Brain microvascular endothelial cell (primary cell): ENCODE results near the gene DTHD1.

Experiments
- DNase-seq: peaks from one replicate; pipeline ENCODE4 v3.0.0-alpha.2; 2020
- H3K27ac ChIP-seq: fragments of 250-450 bp; sonication (Bioruptor Pico); 2 replicates; pipeline ENCODE4 v1.5.1; 2020; ENCODE audit warnings: mild to moderate bottlenecking, moderate library complexity
- H3K27me3 ChIP-seq: fragments of 250-450 bp; sonication (Bioruptor Pico); replicated peaks from 2 replicates; pipeline ENCODE4 v1.5.1; 2020; ENCODE audit warnings: mild to moderate bottlenecking
- H3K36me3 ChIP-seq: fragments of 250-450 bp; sonication (Bioruptor Pico); replicated peaks from 2 replicates; pipeline ENCODE4 v1.5.1; 2020; ENCODE audit warnings: mild to moderate bottlenecking
- H3K4me3 ChIP-seq: 2 replicates; pipeline ENCODE4 v1.5.1; 2011; ENCODE audit warnings: low read depth, mild to moderate bottlenecking, control low read depth, low read length, moderate library complexity
- in situ Hi-C: cut with HindIII; loops from 2 replicates; pipeline ENCODE4 v1.10.0; 2017; ENCODE audit warnings: low sequenced_read_pairs, low pct_ligation_motif_present
- TF ChIP-seq, protein P1 (sequence below): IDR thresholded peaks from 2 replicates; pipeline ENCODE4 v1.5.1; 2011; ENCODE audit warnings: low read depth, mild to moderate bottlenecking, moderate library complexity, low read length, control low read depth, inconsistent platforms; ENCODE audit errors: missing control alignments

DTHD1 gene

DNA sequence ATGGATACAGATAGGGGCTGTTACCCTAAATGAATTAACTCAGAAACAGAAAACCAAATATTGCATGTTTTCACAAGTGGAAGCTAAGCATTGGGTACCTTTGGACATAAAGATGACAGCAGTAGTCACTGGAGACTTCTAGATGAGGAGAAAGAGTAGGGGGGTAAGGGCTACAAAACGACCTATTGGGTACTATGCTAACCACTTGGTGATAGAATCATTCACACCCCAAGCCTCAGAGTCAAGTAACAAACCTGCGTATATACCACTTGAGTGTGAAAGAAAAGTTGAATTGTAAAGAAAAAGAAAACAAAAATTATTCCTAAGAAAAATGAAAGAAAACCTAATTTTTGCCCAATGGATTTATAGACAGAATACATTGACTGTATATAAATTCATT lies 29.4 kb upstream of the DTHD1 start:
- Histone ChIP-seq H3K4me3 (no peak overlapping the region), H3K27ac (no peak overlapping the region), H3K27me3 (no peaks in the 10 kb centered on the region), H3K36me3 (no peaks in the 10 kb centered on the region)
- TF ChIP-seq, protein P1, sequence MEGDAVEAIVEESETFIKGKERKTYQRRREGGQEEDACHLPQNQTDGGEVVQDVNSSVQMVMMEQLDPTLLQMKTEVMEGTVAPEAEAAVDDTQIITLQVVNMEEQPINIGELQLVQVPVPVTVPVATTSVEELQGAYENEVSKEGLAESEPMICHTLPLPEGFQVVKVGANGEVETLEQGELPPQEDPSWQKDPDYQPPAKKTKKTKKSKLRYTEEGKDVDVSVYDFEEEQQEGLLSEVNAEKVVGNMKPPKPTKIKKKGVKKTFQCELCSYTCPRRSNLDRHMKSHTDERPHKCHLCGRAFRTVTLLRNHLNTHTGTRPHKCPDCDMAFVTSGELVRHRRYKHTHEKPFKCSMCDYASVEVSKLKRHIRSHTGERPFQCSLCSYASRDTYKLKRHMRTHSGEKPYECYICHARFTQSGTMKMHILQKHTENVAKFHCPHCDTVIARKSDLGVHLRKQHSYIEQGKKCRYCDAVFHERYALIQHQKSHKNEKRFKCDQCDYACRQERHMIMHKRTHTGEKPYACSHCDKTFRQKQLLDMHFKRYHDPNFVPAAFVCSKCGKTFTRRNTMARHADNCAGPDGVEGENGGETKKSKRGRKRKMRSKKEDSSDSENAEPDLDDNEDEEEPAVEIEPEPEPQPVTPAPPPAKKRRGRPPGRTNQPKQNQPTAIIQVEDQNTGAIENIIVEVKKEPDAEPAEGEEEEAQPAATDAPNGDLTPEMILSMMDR: no peak
- DNase-seq: no peak
- in situ Hi-C loops: no loop called here

DNA sequence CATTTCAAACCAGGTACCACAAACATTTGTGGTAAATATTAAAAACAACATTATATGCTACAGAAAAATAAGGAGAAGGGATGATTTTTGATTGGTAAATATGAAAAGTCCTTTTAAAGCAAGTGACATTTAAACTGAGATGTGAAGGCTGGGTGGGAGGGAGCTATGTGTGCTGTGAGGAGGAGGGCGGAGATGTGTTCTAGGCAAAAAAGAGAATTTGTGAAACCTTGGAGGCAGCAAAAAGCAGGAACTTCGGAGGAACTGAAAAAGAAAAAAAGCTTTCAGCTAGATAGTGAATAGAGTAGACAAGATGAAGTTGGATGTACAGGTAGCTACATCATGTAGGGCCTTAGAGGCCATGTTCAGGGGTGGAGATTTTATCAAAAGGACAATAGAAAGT lies 27.0 kb upstream of the DTHD1 start:
- Histone ChIP-seq H3K27me3 (no peaks in the 10 kb centered on the region), H3K27ac (no peak overlapping the region), H3K36me3 (no peaks in the 10 kb centered on the region), H3K4me3 (no peak overlapping the region)
- in situ Hi-C loops: no loop called here
- TF ChIP-seq, protein P1: no peak
- DNase-seq: no peak

- Histone ChIP-seq H3K27ac (no peak overlapping the region), H3K4me3 (no peak overlapping the region), H3K27me3 (no peaks in the 10 kb centered on the region), H3K36me3 (no peaks in the 10 kb centered on the region)
- TF ChIP-seq, protein P1: no peak
- in situ Hi-C loops: no loop called here
- DNase-seq: no peak
Measured at GRCh38 chr4:36255577-36255976, 25.8 kb upstream of the DTHD1 start.

DNA sequence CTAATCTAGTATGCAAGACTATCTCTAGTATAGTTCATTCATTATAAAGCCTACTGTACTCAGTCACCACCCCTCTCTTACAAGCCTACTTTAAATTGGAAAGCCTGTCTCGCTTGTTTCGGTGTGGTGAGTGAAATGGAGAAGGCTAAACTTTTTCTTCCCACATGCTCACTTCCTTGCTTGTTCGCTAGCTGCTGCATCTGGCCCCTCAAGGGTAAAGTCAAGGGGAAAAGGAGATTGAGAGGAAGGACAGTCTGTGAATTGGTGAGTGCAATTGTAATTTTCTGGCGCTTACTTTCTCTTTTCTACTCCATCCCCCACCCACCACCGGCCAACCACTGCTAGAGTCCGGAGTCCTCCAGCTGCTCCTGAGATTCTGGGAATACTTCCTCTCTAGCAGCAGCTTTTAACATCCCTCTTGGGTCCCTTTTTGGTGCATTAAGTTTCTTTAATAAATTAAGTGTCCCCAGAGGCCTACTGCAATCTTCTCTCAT lies 25.0 kb upstream of the DTHD1 start:
- Histone ChIP-seq H3K27me3 (no peaks in the 10 kb centered on the region), H3K27ac (no peak overlapping the region), H3K36me3 (no peaks in the 10 kb centered on the region), H3K4me3 (no peak overlapping the region)
- in situ Hi-C loops: no loop called here
- TF ChIP-seq, protein P1: no peak
- no peak for DNase-seq

- no peak for DNase-seq
- H3K27me3 ChIP-seq: no peaks in the 10 kb centered on the region
- H3K4me3 ChIP-seq: no peak overlapping the region
- no peak overlapping the region for H3K27ac ChIP-seq
- in situ Hi-C loops: no loop called here
- TF ChIP-seq, protein P1: no peak
- no peaks in the 10 kb centered on the region for H3K36me3 ChIP-seq
Measured at GRCh38 chr4:36260731-36261130, 20.7 kb upstream of the DTHD1 start.

GRCh38 chr4:36264207-36264826 lies 17.1 kb upstream of the DTHD1 start:
- Histone ChIP-seq H3K36me3 (no peaks in the 10 kb centered on the region), H3K27ac (no peak overlapping the region), H3K27me3 (no peaks in the 10 kb centered on the region), H3K4me3 (no peak overlapping the region)
- in situ Hi-C loops: no loop called here
- TF ChIP-seq, protein P1: no peak
- DNase-seq: no peak
